Coronary artery (tissue), 2 donors: Measurements from ENCODE around the gene MYORG.

Source experiments
- DNase-seq: peaks from one replicate; pipeline ENCODE4 v3.0.0-alpha.2; 2017; ENCODE audit warnings: low spot score
- H3K27ac ChIP-seq, 2 donors: fragments of 200-600 bp; sonication (generic); one replicate each; pipeline ENCODE4 v1.5.1; 2016 to 2019
- H3K4me3 ChIP-seq: fragments of 200-600 bp; sonication (generic); 2 replicates; pipeline ENCODE4 v1.5.1; 2016; ENCODE audit warnings: mild to moderate bottlenecking, moderate library complexity
- TF ChIP-seq, protein P1 (sequence below): fragments of 200-600 bp; sonication (generic); IDR thresholded peaks from one replicate; pipeline ENCODE4 v1.5.1; 2019; ENCODE audit warnings: antibody characterized with exemption

The MYORG gene

GRCh38 chr9:34349324-34349723 is 27.4 kb downstream of the MYORG start:
- TF ChIP-seq, protein P1, sequence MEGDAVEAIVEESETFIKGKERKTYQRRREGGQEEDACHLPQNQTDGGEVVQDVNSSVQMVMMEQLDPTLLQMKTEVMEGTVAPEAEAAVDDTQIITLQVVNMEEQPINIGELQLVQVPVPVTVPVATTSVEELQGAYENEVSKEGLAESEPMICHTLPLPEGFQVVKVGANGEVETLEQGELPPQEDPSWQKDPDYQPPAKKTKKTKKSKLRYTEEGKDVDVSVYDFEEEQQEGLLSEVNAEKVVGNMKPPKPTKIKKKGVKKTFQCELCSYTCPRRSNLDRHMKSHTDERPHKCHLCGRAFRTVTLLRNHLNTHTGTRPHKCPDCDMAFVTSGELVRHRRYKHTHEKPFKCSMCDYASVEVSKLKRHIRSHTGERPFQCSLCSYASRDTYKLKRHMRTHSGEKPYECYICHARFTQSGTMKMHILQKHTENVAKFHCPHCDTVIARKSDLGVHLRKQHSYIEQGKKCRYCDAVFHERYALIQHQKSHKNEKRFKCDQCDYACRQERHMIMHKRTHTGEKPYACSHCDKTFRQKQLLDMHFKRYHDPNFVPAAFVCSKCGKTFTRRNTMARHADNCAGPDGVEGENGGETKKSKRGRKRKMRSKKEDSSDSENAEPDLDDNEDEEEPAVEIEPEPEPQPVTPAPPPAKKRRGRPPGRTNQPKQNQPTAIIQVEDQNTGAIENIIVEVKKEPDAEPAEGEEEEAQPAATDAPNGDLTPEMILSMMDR, result no peak
- no peak overlapping the region for H3K4me3 ChIP-seq
- H3K27ac ChIP-seq, result no peak overlapping the region
- no peak for DNase-seq

- no peak overlapping the region for H3K27ac ChIP-seq
- DNase-seq, result no peak
- no peak overlapping the region for H3K4me3 ChIP-seq
- TF ChIP-seq, protein P1, result no peak
Measured at GRCh38 chr9:34347800-34348158, 28.9 kb downstream of the MYORG start.

DNA sequence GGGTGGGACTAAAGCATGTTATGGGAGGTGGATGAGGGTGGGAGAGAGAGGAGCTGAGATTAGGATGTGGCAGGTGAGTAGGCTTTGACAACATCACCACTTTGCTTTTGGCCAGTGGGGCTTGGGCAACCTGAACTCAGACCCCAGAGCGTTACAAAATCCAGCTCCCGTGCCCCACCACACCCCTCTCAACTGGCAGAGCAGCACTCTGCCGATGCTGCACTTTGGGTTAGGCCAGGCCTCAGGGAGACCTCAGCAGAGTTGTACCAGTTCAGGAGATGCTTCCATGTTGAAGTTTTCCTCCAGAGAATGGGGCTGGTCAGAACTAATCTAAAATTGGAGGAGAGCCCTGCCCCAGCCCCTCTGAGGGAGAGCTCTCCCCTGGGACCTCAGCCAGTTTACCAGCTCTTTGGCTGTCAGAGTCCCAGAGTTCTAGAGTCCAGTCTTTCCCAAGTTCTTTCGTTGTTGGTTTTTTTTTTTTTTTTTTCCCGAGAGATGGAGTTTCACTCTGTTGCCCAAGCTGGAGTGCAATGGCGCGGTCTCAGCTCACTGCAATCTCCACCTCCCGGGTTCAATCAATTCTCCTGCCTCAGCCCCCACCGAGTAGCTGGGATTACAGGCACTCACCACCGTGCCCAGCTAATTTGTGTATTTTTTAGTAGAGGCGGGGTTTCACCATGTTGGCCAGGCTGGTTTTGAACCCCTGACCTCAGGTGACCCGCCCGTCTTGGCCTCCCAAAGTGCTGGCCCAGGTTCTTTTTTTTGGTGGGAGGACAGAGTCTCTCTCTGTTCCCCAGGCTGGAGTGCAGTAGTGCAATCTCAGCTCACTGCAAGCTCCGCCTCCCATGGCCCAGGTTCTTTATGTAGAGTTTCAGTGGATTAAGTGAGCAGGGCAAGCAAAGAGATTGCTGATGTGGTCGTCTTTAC is 29.6 kb downstream of the MYORG start:
- DNase-seq, result no peak
- Histone ChIP-seq H3K27ac (peak overlapping the region; percentile 17 to 51), H3K4me3 (no peak overlapping the region)
- TF ChIP-seq, protein P1, result no peak

GRCh38 chr9:34343605-34344004 is 33.1 kb downstream of the MYORG start:
- no peak for DNase-seq
- Histone ChIP-seq H3K27ac (peak overlapping the region; percentile 71 to 76), H3K4me3 (peak overlapping the region; percentile 6)
- TF ChIP-seq, protein P1, result no peak

DNA sequence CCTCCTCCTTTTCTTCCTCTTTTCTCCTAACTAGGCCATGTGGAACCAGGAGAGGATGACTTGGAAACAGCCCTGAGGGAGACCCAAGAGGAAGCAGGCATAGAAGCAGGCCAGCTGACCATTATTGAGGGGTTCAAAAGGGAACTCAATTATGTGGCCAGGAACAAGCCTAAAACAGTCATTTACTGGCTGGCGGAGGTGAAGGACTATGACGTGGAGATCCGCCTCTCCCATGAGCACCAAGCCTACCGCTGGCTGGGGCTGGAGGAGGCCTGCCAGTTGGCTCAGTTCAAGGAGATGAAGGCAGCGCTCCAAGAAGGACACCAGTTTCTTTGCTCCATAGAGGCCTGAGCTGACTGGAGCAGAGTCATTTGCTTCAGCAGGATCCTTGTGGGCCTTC is 33.6 kb downstream of the MYORG start:
- peak overlapping the region; percentile 6 for H3K4me3 ChIP-seq
- peak; percentile 90 for DNase-seq
- H3K27ac ChIP-seq, result peak overlapping the region; percentile 71 to 76
- TF ChIP-seq, protein P1, result no peak

GRCh38 chr9:34341659-34342295 is 34.9 kb downstream of the MYORG start:
- TF ChIP-seq, protein P1, result no peak
- peak overlapping the region; percentile 16 to 64 for H3K27ac ChIP-seq
- DNase-seq, result no peak
- no peak overlapping the region for H3K4me3 ChIP-seq
